DND-41 (cell line): ENCODE results near the gene TCERG1L.

Experiments
- EZH2 ChIP-seq: IDR thresholded peaks from 3 replicates; pipeline ENCODE4 v1.6.1; 2012; ENCODE audit warnings: borderline replicate concordance, low read depth, mild to moderate bottlenecking, moderate library complexity, low read length, inconsistent platforms; ENCODE audit not compliant: severe bottlenecking
- TF ChIP-seq, protein P1 (sequence below): IDR thresholded peaks from 2 replicates; pipeline ENCODE4 v1.5.1; 2012; ENCODE audit warnings: borderline replicate concordance, low read length, moderate library complexity, mild to moderate bottlenecking; ENCODE audit not compliant: poor library complexity, severe bottlenecking; ENCODE audit errors: extremely low read depth

DNA sequence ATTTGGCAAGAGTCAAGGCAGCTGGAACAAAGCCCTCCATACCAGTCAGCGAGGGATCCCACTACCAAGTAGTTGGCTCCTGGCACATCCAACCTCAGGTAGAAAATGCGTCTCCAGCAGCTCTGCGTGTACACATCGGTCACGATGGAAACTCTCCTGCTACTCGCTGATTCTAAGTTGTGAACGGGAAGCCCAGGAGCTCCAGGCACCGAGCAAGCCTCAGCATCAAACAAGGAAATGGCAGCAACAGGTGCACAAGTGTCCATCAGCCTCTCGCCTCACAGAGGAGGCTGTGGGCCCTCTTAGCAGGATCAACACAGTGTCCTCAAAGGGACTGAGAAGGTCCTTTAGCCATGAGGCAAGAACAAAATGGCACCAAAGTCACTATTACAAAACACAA, 127.0 kb downstream of the TCERG1L start:
- TF ChIP-seq, protein P1, sequence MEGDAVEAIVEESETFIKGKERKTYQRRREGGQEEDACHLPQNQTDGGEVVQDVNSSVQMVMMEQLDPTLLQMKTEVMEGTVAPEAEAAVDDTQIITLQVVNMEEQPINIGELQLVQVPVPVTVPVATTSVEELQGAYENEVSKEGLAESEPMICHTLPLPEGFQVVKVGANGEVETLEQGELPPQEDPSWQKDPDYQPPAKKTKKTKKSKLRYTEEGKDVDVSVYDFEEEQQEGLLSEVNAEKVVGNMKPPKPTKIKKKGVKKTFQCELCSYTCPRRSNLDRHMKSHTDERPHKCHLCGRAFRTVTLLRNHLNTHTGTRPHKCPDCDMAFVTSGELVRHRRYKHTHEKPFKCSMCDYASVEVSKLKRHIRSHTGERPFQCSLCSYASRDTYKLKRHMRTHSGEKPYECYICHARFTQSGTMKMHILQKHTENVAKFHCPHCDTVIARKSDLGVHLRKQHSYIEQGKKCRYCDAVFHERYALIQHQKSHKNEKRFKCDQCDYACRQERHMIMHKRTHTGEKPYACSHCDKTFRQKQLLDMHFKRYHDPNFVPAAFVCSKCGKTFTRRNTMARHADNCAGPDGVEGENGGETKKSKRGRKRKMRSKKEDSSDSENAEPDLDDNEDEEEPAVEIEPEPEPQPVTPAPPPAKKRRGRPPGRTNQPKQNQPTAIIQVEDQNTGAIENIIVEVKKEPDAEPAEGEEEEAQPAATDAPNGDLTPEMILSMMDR, result no peak
- TF ChIP-seq EZH2, result no peak
